ENCODE data around the gene CRTAC1. TPM values are rescaled to one million over a fixed set of nuclear protein-coding genes. Genes with fewer than 3 reads are reported as not detected.

CRTAC1 gene
- total RNA-seq, 1 experiment from 2014 or later = not detected

DNA sequence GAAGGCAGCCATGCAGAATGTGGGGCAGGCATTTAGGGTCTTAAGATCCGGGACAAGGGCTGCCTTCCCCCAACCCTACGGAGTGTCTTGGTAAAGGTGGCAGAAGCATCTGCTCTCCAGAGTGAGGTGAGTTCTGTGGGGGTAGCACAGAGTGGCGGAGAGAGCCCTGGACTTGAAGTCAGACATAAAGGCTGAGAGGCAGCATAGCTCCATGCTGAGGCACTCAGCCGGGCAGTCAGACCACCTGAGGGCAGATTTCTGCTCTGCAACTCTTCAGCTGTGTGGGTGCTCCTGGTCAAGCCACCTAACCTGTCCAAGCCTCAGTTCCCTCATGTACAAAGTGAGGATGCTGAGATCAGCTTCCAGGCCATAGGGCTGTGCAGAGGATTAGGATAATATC lies 81.0 kb downstream of the CRTAC1 start:
- CTCF ChIA-PET = interaction anchor here (0.9 kb wide), 1 partner anchor 78 kb away, joined by 6 read pairs; no protein-coding TSS in a partner anchor
- BruUV-seq (replicated peaks) = no TSS peak
- peaks cover 34% of the 10 kb centered on the region for H3K27me3 ChIP-seq (replicated peaks; ENCODE audit: insufficient read depth, low read depth, low read length, poor library complexity)

DNA sequence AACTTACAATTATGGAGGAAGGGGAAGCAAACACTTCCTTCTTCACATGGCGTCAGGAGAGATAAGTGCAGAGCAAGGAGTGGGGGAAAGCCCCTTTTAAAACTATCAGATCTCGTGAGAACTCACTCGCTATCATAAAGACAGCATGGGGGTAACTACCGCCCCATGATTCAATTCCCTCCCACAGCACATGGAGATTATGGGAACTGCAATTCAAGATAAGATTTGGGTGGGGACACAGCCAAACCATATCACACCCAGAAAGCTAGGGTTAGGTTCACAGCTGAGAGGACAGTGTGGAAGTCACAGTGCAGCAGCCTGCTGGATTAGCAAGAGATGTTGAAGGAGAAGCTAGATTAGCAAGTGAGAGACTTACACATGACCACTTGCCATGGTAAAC lies 81.6 kb downstream of the CRTAC1 start:
- CTCF ChIA-PET = interaction anchor here (0.9 kb wide), 1 partner anchor 79 kb away, joined by 6 read pairs; no protein-coding TSS in a partner anchor
- Histone ChIP-seq H3K27ac (ENCODE audit: low read depth, low read length, poor library complexity, severe bottlenecking) (no peak overlapping the region), H3K4me1 (ENCODE audit: insufficient read depth, low read length, poor library complexity, severe bottlenecking) (no peaks in the 10 kb centered on the region), H3K9me3 (ENCODE audit: low read depth, low read length, poor library complexity, severe bottlenecking) (peaks cover 3% of the 10 kb centered on the region), H3K27me3 (replicated peaks; ENCODE audit: insufficient read depth, low read depth, low read length, poor library complexity) (peaks cover 27% of the 10 kb centered on the region), H3K36me3 (ENCODE audit: insufficient read depth, low read length, poor library complexity, severe bottlenecking) (no peaks in the 10 kb centered on the region), H3K4me3 (ENCODE audit: low read depth, low read length, poor library complexity, severe bottlenecking) (no peak overlapping the region)
- intact Hi-C loops (cut with micrococcal nuclease; ENCODE audit: unreplicated experiment) = no loop called here
- TF ChIP-seq, protein P1, sequence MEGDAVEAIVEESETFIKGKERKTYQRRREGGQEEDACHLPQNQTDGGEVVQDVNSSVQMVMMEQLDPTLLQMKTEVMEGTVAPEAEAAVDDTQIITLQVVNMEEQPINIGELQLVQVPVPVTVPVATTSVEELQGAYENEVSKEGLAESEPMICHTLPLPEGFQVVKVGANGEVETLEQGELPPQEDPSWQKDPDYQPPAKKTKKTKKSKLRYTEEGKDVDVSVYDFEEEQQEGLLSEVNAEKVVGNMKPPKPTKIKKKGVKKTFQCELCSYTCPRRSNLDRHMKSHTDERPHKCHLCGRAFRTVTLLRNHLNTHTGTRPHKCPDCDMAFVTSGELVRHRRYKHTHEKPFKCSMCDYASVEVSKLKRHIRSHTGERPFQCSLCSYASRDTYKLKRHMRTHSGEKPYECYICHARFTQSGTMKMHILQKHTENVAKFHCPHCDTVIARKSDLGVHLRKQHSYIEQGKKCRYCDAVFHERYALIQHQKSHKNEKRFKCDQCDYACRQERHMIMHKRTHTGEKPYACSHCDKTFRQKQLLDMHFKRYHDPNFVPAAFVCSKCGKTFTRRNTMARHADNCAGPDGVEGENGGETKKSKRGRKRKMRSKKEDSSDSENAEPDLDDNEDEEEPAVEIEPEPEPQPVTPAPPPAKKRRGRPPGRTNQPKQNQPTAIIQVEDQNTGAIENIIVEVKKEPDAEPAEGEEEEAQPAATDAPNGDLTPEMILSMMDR (conservative IDR thresholded peaks at IDR 0.05; ENCODE audit: low read depth, low read length) = no peak
- no peak for DNase-seq (ENCODE audit: low spot score)
- BruUV-seq (replicated peaks) = no TSS peak
- POLR2A ChIA-PET (ENCODE audit: low non-redundant PET) = no interaction called here

More for the DNA sequence above, 81.0 kb downstream of the CRTAC1 start:
- Histone ChIP-seq H3K9me3 (ENCODE audit: low read depth, low read length, poor library complexity, severe bottlenecking) (peaks cover 3% of the 10 kb centered on the region), H3K36me3 (ENCODE audit: insufficient read depth, low read length, poor library complexity, severe bottlenecking) (no peaks in the 10 kb centered on the region), H3K4me3 (ENCODE audit: low read depth, low read length, poor library complexity, severe bottlenecking) (no peak overlapping the region), H3K4me1 (ENCODE audit: insufficient read depth, low read length, poor library complexity, severe bottlenecking) (no peaks in the 10 kb centered on the region), H3K27ac (ENCODE audit: low read depth, low read length, poor library complexity, severe bottlenecking) (no peak overlapping the region)
- DNase-seq (ENCODE audit: low spot score) = no peak
- TF ChIP-seq, protein P1 (conservative IDR thresholded peaks at IDR 0.05; ENCODE audit: low read depth, low read length) = no peak
- no peak for TF ChIP-seq EZH2 (IDR thresholded peaks at IDR 0.05; ENCODE audit: borderline replicate concordance, low read depth, low read length, poor library complexity, severe bottlenecking)
- POLR2A ChIA-PET (ENCODE audit: low non-redundant PET) = no interaction called here
- intact Hi-C loops (cut with micrococcal nuclease; ENCODE audit: unreplicated experiment) = no loop called here

DNA sequence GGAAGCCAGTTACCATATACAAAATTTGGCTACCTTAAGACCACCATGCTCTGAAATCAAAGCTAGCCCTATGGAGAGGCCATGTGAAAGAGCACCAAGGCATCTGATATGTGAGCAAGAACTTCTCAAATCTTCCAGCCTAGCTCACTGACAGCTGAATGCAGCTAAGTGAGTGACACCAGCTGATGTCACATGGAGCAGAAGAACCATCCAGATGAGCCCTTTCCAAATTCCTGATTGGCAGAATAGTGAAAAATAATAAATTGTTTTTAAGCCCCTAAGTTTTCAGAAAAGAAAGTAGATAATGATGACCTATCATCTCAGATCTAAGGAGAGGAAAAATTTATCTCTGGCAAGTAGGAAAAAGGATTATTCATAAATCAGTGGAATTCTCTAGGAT lies 85.6 kb downstream of the CRTAC1 start:
- intact Hi-C loops (cut with micrococcal nuclease; ENCODE audit: unreplicated experiment) = no loop called here
- no peaks in the 10 kb centered on the region for H3K4me1 ChIP-seq (ENCODE audit: insufficient read depth, low read length, poor library complexity, severe bottlenecking)
- no peak overlapping the region for H3K4me3 ChIP-seq (ENCODE audit: low read depth, low read length, poor library complexity, severe bottlenecking)
- no TSS peak for BruUV-seq (replicated peaks)
- POLR2A ChIA-PET (ENCODE audit: low non-redundant PET) = no interaction called here
- H3K36me3 ChIP-seq (ENCODE audit: insufficient read depth, low read length, poor library complexity, severe bottlenecking) = no peaks in the 10 kb centered on the region
- no peak overlapping the region for H3K27ac ChIP-seq (ENCODE audit: low read depth, low read length, poor library complexity, severe bottlenecking)
- H3K27me3 ChIP-seq (replicated peaks; ENCODE audit: insufficient read depth, low read depth, low read length, poor library complexity) = peaks cover 38% of the 10 kb centered on the region
- CTCF ChIA-PET = no interaction called here
- TF ChIP-seq EZH2 (IDR thresholded peaks at IDR 0.05; ENCODE audit: borderline replicate concordance, low read depth, low read length, poor library complexity, severe bottlenecking) = no peak
- DNase-seq (ENCODE audit: low spot score) = no peak
- peaks cover 3% of the 10 kb centered on the region for H3K9me3 ChIP-seq (ENCODE audit: low read depth, low read length, poor library complexity, severe bottlenecking)

DNA sequence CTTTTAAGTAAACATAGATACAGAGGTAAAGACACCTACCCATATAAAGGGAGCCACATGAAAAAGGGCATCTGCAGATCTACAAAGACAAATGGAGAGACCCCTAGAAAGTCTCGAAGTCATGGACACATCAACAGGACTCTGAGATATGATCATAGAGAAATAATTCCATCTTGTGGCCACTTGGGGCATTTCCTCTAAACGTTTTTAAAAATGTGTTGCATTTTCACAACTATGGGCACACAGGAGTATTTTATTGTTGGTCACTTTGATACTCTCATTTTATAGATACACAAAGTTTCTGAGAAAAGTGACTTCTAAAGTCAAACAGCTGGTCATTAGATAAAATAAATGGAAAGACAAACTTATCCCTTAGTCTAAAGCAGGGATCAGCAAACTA lies 87.1 kb downstream of the CRTAC1 start:
- peaks cover 3% of the 10 kb centered on the region for H3K9me3 ChIP-seq (ENCODE audit: low read depth, low read length, poor library complexity, severe bottlenecking)
- no peaks in the 10 kb centered on the region for H3K4me1 ChIP-seq (ENCODE audit: insufficient read depth, low read length, poor library complexity, severe bottlenecking)
- no peak overlapping the region for H3K4me3 ChIP-seq (ENCODE audit: low read depth, low read length, poor library complexity, severe bottlenecking)
- H3K27me3 ChIP-seq (replicated peaks; ENCODE audit: insufficient read depth, low read depth, low read length, poor library complexity) = peaks cover 51% of the 10 kb centered on the region
- intact Hi-C loops (cut with micrococcal nuclease; ENCODE audit: unreplicated experiment) = no loop called here
- no peak overlapping the region for H3K27ac ChIP-seq (ENCODE audit: low read depth, low read length, poor library complexity, severe bottlenecking)
- TF ChIP-seq EZH2 (IDR thresholded peaks at IDR 0.05; ENCODE audit: borderline replicate concordance, low read depth, low read length, poor library complexity, severe bottlenecking) = no peak
- TF ChIP-seq, protein P1 (conservative IDR thresholded peaks at IDR 0.05; ENCODE audit: low read depth, low read length) = no peak; the same call in 1 of the 2 replicates
- DNase-seq (ENCODE audit: low spot score) = no peak
- ChIA-PET CTCF (no interaction called here), POLR2A (ENCODE audit: low non-redundant PET) (no interaction called here)
- H3K36me3 ChIP-seq (ENCODE audit: insufficient read depth, low read length, poor library complexity, severe bottlenecking) = no peaks in the 10 kb centered on the region
- no TSS peak for BruUV-seq (replicated peaks)
